Stimulated activated CD4-positive, alpha-beta T cell treated with anti-CD3 and anti-CD28 coated beads, Interleukin-4, amount 100 ng/mL, for 4 hours (primary cell): ENCODE data around the gene ISCU.
A peak's percentile ranks its signal among the peaks of the same experiment; 100 is the strongest.

Source experiments
- DNase-seq, 2 experiments: peaks; one replicate each; pipeline ENCODE4 v3.0.0-alpha.2; 2020

Gene ISCU

GRCh38 chr12:108562348-108563135 is at the start of gene ISCU:
ISCU (plus strand) TSS chr12:108562596; CDS start chr12:108562623, 27 bp downstream.
- peak; percentile 98 to 99 for DNase-seq

- DNase-seq = no peak
Measured at GRCh38 chr12:108514468-108514972, 47.9 kb upstream of the ISCU start.

GRCh38 chr12:108514973-108515814 is 47.2 kb upstream of the ISCU start, which contains the start of gene FICD:
FICD (plus strand) TSS chr12:108515277; CDS start chr12:108516973, 1,696 bp downstream.
- peak; percentile 99 for DNase-seq

GRCh38 chr12:108515916-108516315 is 46.5 kb upstream of the ISCU start:
- DNase-seq = no peak

GRCh38 chr12:108516511-108517275 is 45.7 kb upstream of the ISCU start:
- no peak for DNase-seq

- no peak for DNase-seq
Measured at GRCh38 chr12:108517288-108518100, 44.9 kb upstream of the ISCU start.

GRCh38 chr12:108518101-108518715 is 44.2 kb upstream of the ISCU start:
- no peak for DNase-seq

- DNase-seq = no peak
Measured at GRCh38 chr12:108518716-108519496, 43.5 kb upstream of the ISCU start.

- no peak for DNase-seq
Measured at GRCh38 chr12:108519558-108519957, 42.8 kb upstream of the ISCU start.

GRCh38 chr12:108523365-108523764 is 39.0 kb upstream of the ISCU start:
- no peak for DNase-seq

GRCh38 chr12:108525681-108526080 is 36.7 kb upstream of the ISCU start:
- no peak for DNase-seq

GRCh38 chr12:108526482-108527165 is 35.8 kb upstream of the ISCU start:
- no peak for DNase-seq

- no peak for DNase-seq
Measured at GRCh38 chr12:108527166-108527496, 35.3 kb upstream of the ISCU start.

GRCh38 chr12:108530161-108530560 is 32.2 kb upstream of the ISCU start:
- DNase-seq = no peak

- DNase-seq = no peak
Measured at GRCh38 chr12:108531929-108532848, 30.2 kb upstream of the ISCU start.

GRCh38 chr12:108538146-108538545 is 24.2 kb upstream of the ISCU start:
- DNase-seq = no peak

GRCh38 chr12:108538616-108539195 is 23.7 kb upstream of the ISCU start:
- no peak for DNase-seq

GRCh38 chr12:108542320-108542719 is 20.1 kb upstream of the ISCU start:
- DNase-seq = no peak

GRCh38 chr12:108543652-108544051 is 18.7 kb upstream of the ISCU start:
- no peak for DNase-seq
